Karpas-422 (cell line): ENCODE results near the gene EVI5L. TPM values are rescaled to one million over a fixed set of nuclear protein-coding genes. Genes with fewer than 3 reads are reported as not detected.

Experiments used
- DNase-seq: peaks from one replicate; pipeline ENCODE4 v3.0.0-alpha.2; 2015
- H2AFZ ChIP-seq: fragments of 200-600 bp; sonication (generic); 2 replicates; pipeline ENCODE4 v1.6.1; 2014; ENCODE audit warnings: antibody characterized with exemption, low read length, mixed read lengths
- H3K27ac ChIP-seq: fragments of 200-600 bp; sonication (generic); 2 replicates; pipeline ENCODE4 v1.5.1; 2014; ENCODE audit warnings: mild to moderate bottlenecking, low read length, moderate library complexity
- H3K27me3 ChIP-seq: fragments of 200-600 bp; sonication (generic); 2 replicates; pipeline ENCODE4 v1.6.1; 2014; ENCODE audit warnings: low read length, mixed read lengths
- H3K36me3 ChIP-seq: fragments of 200-600 bp; sonication (generic); 2 replicates; pipeline ENCODE4 v1.6.1; 2014; ENCODE audit warnings: low read length, mixed read lengths; ENCODE audit not compliant: insufficient read depth
- H3K4me1 ChIP-seq: fragments of 200-600 bp; sonication (generic); 2 replicates; pipeline ENCODE4 v1.6.1; 2014; ENCODE audit warnings: mild to moderate bottlenecking, low read length, mixed read lengths
- H3K4me2 ChIP-seq: fragments of 200-600 bp; sonication (generic); 2 replicates; pipeline ENCODE4 v1.6.1; 2014; ENCODE audit warnings: low read length, low read depth, mild to moderate bottlenecking; ENCODE audit not compliant: poor library complexity, severe bottlenecking
- H3K4me3 ChIP-seq: fragments of 200-600 bp; sonication (generic); 2 replicates; pipeline ENCODE4 v1.5.1; 2014; ENCODE audit warnings: mild to moderate bottlenecking, antibody characterized with exemption, low read length, mixed read lengths
- H3K79me2 ChIP-seq: fragments of 200-600 bp; sonication (generic); 2 replicates; pipeline ENCODE4 v1.6.1; 2014; ENCODE audit warnings: mild to moderate bottlenecking, low read length, mixed read lengths
- H3K9ac ChIP-seq: fragments of 200-600 bp; sonication (generic); 2 replicates; pipeline ENCODE4 v1.6.0; 2014; ENCODE audit warnings: low read length
- H3K9me2 ChIP-seq: fragments of 200-600 bp; sonication (generic), shearing (Covaris generic); replicated peaks from 2 replicates; pipeline ENCODE4 v1.6.0; 2014; ENCODE audit warnings: mild to moderate bottlenecking, low read length, moderate library complexity; ENCODE audit not compliant: insufficient read depth
- H3K9me3 ChIP-seq: fragments of 300-700, 200-600 bp; sonication (generic); 2 replicates; pipeline ENCODE4 v1.6.1; 2014; ENCODE audit warnings: low read length, mixed read lengths
- H4K20me1 ChIP-seq: fragments of 200-600 bp; sonication (generic); 2 replicates; pipeline ENCODE4 v1.6.1; 2014; ENCODE audit warnings: mild to moderate bottlenecking, antibody characterized with exemption, low read length, low read depth; ENCODE audit not compliant: insufficient read depth
- total RNA-seq: library from RNA; depleted of rRNA; stranded (reverse); fragments of >200 nt; shearing (Covaris generic); gene quantifications from 2 replicates; pipeline ENCODE4 v1.2.3, GENCODE V29; 2014; ENCODE audit warnings: low replicate concordance

EVI5L gene
- total RNA-seq, 1 experiment from 2014 or later: 6.0 TPM

DNA sequence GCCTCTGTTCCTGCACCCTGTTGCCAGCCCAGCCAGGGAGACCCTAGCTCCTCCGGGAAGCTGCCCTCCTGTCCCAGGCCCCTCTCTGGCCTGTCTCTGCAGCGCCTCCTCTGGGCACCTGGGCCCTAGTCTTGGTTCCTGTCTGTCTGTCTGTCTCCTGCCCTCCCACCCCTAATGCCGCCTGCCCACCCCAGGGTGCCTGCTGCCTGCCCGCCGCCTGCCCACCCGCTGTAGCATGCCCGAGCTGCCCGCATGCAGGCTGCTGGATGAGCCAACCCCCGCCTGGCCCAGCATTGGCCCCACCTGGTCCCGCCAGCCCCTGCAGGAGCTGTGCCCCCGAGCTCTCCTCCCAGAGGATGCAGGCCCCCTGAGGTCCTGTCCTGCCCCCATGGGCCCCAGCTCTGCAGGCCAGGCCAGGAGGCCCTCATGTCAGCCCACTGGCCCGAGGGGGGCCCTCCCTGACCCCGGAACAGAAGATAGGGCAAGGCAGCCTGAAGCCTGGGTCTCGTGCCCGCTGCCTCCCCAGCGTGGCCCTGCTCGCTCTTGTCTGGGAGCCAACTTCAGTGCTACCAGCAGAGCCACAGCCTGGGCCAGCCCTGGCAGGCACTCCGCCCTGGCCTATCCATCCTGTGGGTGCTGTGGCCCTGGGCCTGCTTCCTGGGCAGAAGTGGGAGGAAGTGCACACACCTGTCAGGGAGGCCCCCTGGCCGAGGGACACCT is 78.9 kb downstream of the EVI5L start:
- H3K4me1 ChIP-seq: peaks cover 9% of the 10 kb centered on the region
- H3K27me3 ChIP-seq: no peaks in the 10 kb centered on the region
- no peak overlapping the region for H3K27ac ChIP-seq
- H3K79me2 ChIP-seq: peaks cover 27% of the 10 kb centered on the region
- no peak overlapping the region for H3K9ac ChIP-seq
- no peak for DNase-seq
- no peak overlapping the region for H3K4me3 ChIP-seq
- H3K4me2 ChIP-seq: no peak overlapping the region
- H3K36me3 ChIP-seq: no peaks in the 10 kb centered on the region
- H3K9me3 ChIP-seq: no peaks in the 10 kb centered on the region
- H4K20me1 ChIP-seq: no peaks in the 10 kb centered on the region; the same call in 1 of the 2 replicates
- H2AFZ ChIP-seq: no peak overlapping the region
- no peaks in the 10 kb centered on the region for H3K9me2 ChIP-seq

DNA sequence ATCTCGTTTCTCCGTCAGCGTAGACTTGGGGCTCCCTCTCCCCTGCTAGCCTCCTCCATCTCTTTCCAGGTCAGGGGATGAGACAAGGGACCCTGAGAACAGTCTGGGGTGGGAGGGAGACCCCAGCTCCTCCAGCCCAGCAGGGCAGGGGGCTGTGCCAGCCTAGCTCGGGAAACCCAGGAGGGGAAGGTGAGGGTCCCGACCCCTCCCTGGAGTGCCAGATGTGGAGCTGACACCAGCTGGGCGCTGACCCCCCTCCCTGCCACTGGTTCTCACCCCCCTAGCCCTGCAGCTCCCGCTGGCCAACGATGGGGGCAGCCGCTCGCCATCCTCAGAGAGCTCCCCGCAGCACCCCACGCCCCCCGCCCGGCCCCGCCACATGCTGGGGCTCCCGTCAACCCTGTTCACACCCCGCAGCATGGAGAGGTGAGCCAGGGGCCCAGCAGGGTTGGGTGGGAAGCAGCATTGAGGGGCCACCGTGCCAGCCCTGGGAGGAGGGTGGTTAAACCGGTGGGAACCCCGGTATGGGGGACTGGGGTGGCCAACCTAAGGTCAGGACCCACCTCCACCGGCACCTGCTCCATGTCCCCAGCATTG is 79.6 kb downstream of the EVI5L start:
- Histone ChIP-seq H3K36me3 (no peaks in the 10 kb centered on the region), H3K4me1 (peaks cover 8% of the 10 kb centered on the region), H2AFZ (no peak overlapping the region), H3K9me3 (no peaks in the 10 kb centered on the region), H3K79me2 (peaks cover 22% of the 10 kb centered on the region), H3K27me3 (no peaks in the 10 kb centered on the region), H3K27ac (no peak overlapping the region), H3K9me2 (no peaks in the 10 kb centered on the region), H3K9ac (no peak overlapping the region), H4K20me1 (no peaks in the 10 kb centered on the region; the same call in 1 of the 2 replicates), H3K4me2 (no peak overlapping the region), H3K4me3 (no peak overlapping the region)
- DNase-seq: no peak

DNA sequence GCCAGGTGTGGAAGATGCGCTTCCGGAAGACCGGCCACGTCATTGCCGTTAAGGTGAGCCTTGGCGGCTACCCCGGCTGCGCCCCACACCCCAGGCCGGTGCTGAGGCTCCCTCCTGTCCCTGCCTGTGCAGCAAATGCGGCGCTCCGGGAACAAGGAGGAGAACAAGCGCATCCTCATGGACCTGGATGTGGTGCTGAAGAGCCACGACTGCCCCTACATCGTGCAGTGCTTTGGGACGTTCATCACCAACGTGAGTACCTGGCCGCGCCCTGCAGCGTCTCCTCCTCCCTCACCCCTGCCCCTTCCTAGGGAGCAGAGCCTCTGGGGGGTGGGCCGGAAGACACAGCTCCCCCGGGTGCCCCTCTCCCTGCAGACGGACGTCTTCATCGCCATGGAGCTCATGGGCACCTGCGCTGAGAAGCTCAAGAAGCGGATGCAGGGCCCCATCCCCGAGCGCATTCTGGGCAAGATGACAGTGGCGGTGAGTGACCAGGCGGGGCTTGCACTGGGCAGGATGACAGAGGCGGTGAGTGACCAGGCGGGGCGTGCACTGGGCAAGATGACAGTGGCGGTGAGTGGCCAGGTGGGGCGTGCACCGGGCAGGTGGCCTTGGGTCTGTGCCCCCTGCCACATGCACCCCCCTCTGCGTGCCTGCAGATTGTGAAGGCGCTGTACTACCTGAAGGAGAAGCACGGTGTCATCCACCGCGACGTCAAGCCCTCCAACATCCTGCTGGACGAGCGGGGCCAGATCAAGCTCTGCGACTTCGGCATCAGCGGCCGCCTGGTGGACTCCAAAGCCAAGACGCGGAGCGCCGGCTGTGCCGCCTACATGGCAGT is 80.5 kb downstream of the EVI5L start:
- no peak overlapping the region for H3K4me3 ChIP-seq
- DNase-seq: no peak

DNA sequence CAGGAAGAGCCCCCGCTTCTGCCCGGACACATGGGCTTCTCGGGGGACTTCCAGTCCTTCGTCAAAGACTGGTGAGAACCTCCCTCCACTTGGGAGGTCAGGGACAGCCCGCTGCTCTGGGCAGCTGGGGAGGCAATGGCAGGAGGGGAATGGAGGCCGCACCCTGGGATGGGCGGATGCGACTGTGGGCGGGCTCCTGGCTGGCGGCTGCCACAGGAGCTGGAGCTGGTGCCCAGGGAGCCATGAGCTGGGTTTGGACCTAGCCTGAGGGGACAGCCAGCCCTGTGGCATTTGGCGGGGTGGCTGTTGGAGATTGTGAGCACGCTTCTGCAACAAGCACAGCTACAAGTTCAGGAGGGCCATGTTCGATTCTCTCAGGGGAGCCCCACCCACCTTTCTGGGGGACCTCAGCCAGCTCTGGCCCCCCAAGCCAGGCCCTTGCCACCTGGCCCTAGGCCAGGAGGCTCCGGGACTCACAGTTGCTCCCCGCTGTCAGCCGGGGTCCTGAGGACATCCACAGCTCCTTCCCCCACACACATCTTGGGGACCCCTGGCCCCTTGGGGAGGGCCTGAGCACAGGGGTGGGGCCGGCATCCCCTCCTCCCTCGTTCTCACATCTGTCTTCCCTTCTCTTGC is 81.6 kb downstream of the EVI5L start:
- H3K4me1 ChIP-seq: peaks cover 11% of the 10 kb centered on the region
- no peak overlapping the region for H3K4me2 ChIP-seq
- no peaks in the 10 kb centered on the region for H3K36me3 ChIP-seq
- no peaks in the 10 kb centered on the region for H3K9me2 ChIP-seq
- H3K79me2 ChIP-seq: 0 out of 2 replicates have a peak, but pooled peaks cover 3% of the 10 kb centered on the region
- H3K9ac ChIP-seq: no peak overlapping the region
- H3K9me3 ChIP-seq: no peaks in the 10 kb centered on the region
- DNase-seq: no peak
- H3K27ac ChIP-seq: no peak overlapping the region
- H2AFZ ChIP-seq: no peak overlapping the region
- no peaks in the 10 kb centered on the region for H3K27me3 ChIP-seq
- H3K4me3 ChIP-seq: no peak overlapping the region
- no peaks in the 10 kb centered on the region for H4K20me1 ChIP-seq

More for the DNA sequence above, 80.5 kb downstream of the EVI5L start:
- Histone ChIP-seq H3K9me3 (no peaks in the 10 kb centered on the region), H3K79me2 (peaks cover 12% of the 10 kb centered on the region), H3K9ac (no peak overlapping the region), H3K36me3 (no peaks in the 10 kb centered on the region), H2AFZ (no peak overlapping the region), H3K27me3 (no peaks in the 10 kb centered on the region), H3K27ac (no peak overlapping the region), H3K4me2 (no peak overlapping the region), H3K9me2 (no peaks in the 10 kb centered on the region), H4K20me1 (no peaks in the 10 kb centered on the region), H3K4me1 (peaks cover under 1% of the 10 kb centered on the region; the same call in 1 of the 2 replicates)

DNA sequence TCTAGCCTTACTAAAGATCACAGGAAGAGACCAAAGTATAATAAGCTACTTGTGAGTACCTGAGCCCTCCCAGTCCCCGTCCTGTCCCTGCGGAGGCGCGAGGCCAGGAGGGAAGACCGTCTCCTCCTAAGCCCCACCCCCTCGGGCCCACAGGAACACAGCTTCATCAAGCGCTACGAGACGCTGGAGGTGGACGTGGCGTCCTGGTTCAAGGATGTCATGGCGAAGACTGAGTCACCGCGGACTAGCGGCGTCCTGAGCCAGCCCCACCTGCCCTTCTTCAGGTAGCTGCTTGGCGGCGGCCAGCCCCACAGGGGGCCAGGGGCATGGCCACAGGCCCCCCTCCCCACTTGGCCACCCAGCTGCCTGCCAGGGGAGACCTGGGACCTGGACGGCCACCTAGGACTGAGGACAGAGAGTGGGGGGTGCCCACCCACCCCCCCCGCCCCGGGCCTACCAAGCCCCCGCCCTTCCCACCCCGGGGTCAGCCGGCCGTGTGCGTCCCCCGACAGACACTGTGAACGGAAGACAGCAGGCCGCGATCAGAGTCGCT is 82.2 kb downstream of the EVI5L start:
- no peaks in the 10 kb centered on the region for H3K9me3 ChIP-seq
- H3K36me3 ChIP-seq: no peaks in the 10 kb centered on the region
- DNase-seq: no peak
- H4K20me1 ChIP-seq: no peaks in the 10 kb centered on the region
- peaks cover 17% of the 10 kb centered on the region for H3K4me1 ChIP-seq
- H3K4me2 ChIP-seq: no peak overlapping the region
- no peaks in the 10 kb centered on the region for H3K9me2 ChIP-seq
- H2AFZ ChIP-seq: no peak overlapping the region
- H3K27ac ChIP-seq: no peak overlapping the region
- H3K79me2 ChIP-seq: 0 out of 2 replicates have a peak, but pooled peaks cover under 1% of the 10 kb centered on the region
- H3K27me3 ChIP-seq: no peaks in the 10 kb centered on the region
- no peak overlapping the region for H3K4me3 ChIP-seq
- H3K9ac ChIP-seq: no peak overlapping the region

DNA sequence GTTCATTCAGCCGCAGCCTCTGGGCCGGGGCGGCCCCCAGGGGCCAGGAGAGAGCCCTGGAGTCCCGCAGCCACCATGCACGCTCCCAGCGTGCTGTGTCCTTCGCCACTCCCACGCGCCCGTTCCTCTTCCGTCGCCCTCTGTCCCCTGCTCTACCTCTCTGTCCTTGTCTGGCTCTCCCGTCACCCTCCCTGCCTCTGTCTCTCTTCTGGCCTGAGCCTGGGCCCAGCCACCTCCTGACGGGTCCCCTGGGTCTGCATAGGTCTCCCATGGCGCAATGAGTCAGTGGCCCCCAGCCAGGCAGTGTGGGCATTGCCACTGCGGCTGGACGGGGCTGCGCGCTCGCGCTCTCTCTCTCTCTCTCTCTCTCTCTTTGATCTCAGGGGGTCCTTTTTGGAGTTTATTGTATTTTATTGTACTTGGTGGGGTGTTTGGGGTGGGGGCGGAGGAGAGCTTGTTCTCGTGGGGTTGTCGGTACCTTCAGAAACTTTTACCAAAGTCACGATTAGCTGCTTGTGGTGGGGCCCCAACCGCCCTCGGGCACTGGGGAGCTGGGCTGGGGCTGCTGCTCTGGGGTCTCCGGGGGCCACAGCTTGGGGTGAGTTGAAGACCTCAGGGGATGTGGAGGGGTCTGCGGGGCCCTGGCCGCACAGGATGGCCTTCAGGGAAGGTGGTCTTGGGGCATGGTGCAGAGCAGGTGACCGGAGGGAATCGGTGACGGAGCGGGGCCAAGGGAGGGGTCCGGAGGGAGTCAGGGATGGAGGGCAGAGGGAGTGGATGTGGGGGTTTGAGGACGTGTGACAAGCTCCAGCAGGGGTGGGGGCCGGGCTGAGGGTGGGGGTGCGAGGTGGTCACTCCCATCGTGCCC is 82.9 kb downstream of the EVI5L start:
- no peaks in the 10 kb centered on the region for H3K36me3 ChIP-seq
- H3K4me2 ChIP-seq: no peak overlapping the region
- no peaks in the 10 kb centered on the region for H3K9me3 ChIP-seq
- no peak overlapping the region for H3K4me3 ChIP-seq
- peaks cover 23% of the 10 kb centered on the region for H3K4me1 ChIP-seq
- H3K27me3 ChIP-seq: no peaks in the 10 kb centered on the region
- no peak for DNase-seq
- no peaks in the 10 kb centered on the region for H4K20me1 ChIP-seq
- no peak overlapping the region for H3K9ac ChIP-seq
- no peak overlapping the region for H2AFZ ChIP-seq
- H3K27ac ChIP-seq: no peak overlapping the region
- H3K9me2 ChIP-seq: no peaks in the 10 kb centered on the region
- no peaks in the 10 kb centered on the region for H3K79me2 ChIP-seq

DNA sequence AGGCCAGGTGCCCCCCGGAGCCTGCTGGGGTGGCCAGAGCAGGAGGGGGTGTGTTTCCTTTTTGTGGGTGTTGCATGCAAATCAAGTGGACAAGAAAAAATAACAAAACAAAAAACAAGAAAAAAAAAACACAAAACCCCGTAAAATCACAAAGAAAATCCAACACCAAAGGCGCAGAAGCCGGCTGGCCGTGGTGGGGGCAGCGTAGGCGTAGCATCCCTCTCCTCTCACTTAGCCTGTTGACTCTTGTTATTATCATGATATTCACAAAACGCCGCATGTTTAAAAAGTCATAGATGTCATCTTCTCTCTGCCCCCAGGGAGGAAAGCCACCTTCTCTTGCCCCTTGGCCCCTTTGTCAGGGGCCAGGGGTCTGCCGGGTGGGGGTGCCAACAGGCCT is 83.6 kb downstream of the EVI5L start:
- H3K27ac ChIP-seq: no peak overlapping the region
- H3K4me1 ChIP-seq: peaks cover 23% of the 10 kb centered on the region
- H3K9me3 ChIP-seq: no peaks in the 10 kb centered on the region
- no peaks in the 10 kb centered on the region for H3K27me3 ChIP-seq
- no peak overlapping the region for H3K4me2 ChIP-seq
- H3K9ac ChIP-seq: no peak overlapping the region
- DNase-seq: no peak
- H3K9me2 ChIP-seq: no peaks in the 10 kb centered on the region
- no peak overlapping the region for H3K4me3 ChIP-seq
- H3K79me2 ChIP-seq: no peaks in the 10 kb centered on the region
- H4K20me1 ChIP-seq: no peaks in the 10 kb centered on the region
- no peaks in the 10 kb centered on the region for H3K36me3 ChIP-seq
- H2AFZ ChIP-seq: no peak overlapping the region
